Left lung (tissue), 10 donors: ENCODE data around the gene ZSWIM2. TPM values are rescaled to one million over a fixed set of nuclear protein-coding genes. Genes with fewer than 3 reads are reported as not detected.

Source experiments
- ATAC-seq: fragments of 200-7000 bp; cut with Tn5 transposase; one replicate; pipeline ENCODE4 v1.9.1; 2020; ENCODE audit warnings: moderate library complexity
- DNase-seq, 4 donors: peaks; one replicate each; pipeline ENCODE4 v3.0.0-alpha.2; 2013 to 2020
- H3K27ac ChIP-seq, 2 donors: fragments of 200-600 bp; sonication (generic) in 1 of 2; one replicate each; pipeline versions ENCODE4 v1.5.0 to v1.8.0; 2020 to 2021
- H3K27me3 ChIP-seq, 2 donors: fragments of 200-600 bp; sonication (generic) in 1 of 2; one replicate each; pipeline versions ENCODE4 v1.5.0 to v1.8.0; 2020 to 2021
- H3K36me3 ChIP-seq, 2 donors: fragments of 200-600 bp; sonication (generic) in 1 of 2; one replicate each; pipeline versions ENCODE4 v1.5.0 to v1.8.0; 2020 to 2021
- H3K4me1 ChIP-seq, 2 donors: fragments of 200-600 bp; one replicate each; pipeline ENCODE4 v1.8.0; 2021
- H3K4me3 ChIP-seq, 2 donors: fragments of 200-600 bp; sonication (generic) in 1 of 2; one replicate each; pipeline versions ENCODE4 v1.5.0 to v1.8.0; 2020 to 2021; ENCODE audit warnings: mild to moderate bottlenecking in 1 of 2
- H3K9me3 ChIP-seq, 2 donors: fragments of 200-600 bp; sonication (generic) in 1 of 2; one replicate each; pipeline versions ENCODE4 v1.5.0 to v1.8.0; 2020 to 2021
- intact Hi-C, 2 donors: fragments of 100-400 bp; cut with DNase I; formaldehyde crosslinking; loops; one replicate each; pipeline versions ENCODE4 v1.11.2 to v1.14.2; 2022
- polyA plus RNA-seq, 6 donors: library from polyadenylated mRNA; unstranded; fragments of 120-200 nt; gene quantifications; one replicate each; pipeline ENCODE4 v1.2.1, GENCODE V29; 2013; ENCODE audit not compliant: insufficient read length in 6 of 6
- total RNA-seq, 2 donors: library from RNA; stranded (reverse); fragmentation: NEBNext Ultra II Directional; extraction: Animal tissue kit (Norgen Biotek cat#: 25700); gene quantifications; one replicate each; pipeline ENCODE4 v1.2.1, GENCODE V29; 2021
- TF ChIP-seq, protein P1 (sequence below), 2 donors: fragments of 200-600 bp; sonication (generic) in 1 of 2; IDR thresholded peaks; one replicate each; pipeline versions ENCODE4 v1.5.0 to v1.8.0; 2021; ENCODE audit warnings: antibody characterized with exemption in 2 of 2
- donor health status: DM: no; HTN: yes; CAD: no.
- donor health status: DM: no; HTN: no; CAD: no.

ZSWIM2 gene
- total and polyA plus RNA-seq, 8 donors, result not detected

- DNase-seq (no peak), ATAC-seq (no peak)
- Histone ChIP-seq H3K27me3 (no peaks in the 10 kb centered on the region), H3K4me3 (no peak overlapping the region), H3K36me3 (no peaks in the 10 kb centered on the region), H3K4me1 (no peaks in the 10 kb centered on the region), H3K27ac (no peak overlapping the region), H3K9me3 (no peaks in the 10 kb centered on the region)
- intact Hi-C loops, result no loop called here
- TF ChIP-seq, protein P1, sequence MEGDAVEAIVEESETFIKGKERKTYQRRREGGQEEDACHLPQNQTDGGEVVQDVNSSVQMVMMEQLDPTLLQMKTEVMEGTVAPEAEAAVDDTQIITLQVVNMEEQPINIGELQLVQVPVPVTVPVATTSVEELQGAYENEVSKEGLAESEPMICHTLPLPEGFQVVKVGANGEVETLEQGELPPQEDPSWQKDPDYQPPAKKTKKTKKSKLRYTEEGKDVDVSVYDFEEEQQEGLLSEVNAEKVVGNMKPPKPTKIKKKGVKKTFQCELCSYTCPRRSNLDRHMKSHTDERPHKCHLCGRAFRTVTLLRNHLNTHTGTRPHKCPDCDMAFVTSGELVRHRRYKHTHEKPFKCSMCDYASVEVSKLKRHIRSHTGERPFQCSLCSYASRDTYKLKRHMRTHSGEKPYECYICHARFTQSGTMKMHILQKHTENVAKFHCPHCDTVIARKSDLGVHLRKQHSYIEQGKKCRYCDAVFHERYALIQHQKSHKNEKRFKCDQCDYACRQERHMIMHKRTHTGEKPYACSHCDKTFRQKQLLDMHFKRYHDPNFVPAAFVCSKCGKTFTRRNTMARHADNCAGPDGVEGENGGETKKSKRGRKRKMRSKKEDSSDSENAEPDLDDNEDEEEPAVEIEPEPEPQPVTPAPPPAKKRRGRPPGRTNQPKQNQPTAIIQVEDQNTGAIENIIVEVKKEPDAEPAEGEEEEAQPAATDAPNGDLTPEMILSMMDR (IDR thresholded peaks at IDR 0.05), result no peak
These were observed 22.9 kb upstream of the ZSWIM2 start for GRCh38 chr2:186871881-186872280.

GRCh38 chr2:186868344-186868743 lies 19.4 kb upstream of the ZSWIM2 start:
- TF ChIP-seq, protein P1 (IDR thresholded peaks at IDR 0.05), result no peak
- no peak overlapping the region for H3K4me3 ChIP-seq
- no peak overlapping the region for H3K27ac ChIP-seq
- H3K36me3 ChIP-seq, result no peaks in the 10 kb centered on the region
- no peaks in the 10 kb centered on the region for H3K4me1 ChIP-seq
- ATAC-seq (no peak), DNase-seq (peak in 1 of 4 donors; percentile 53)
- H3K9me3 ChIP-seq, result no peaks in the 10 kb centered on the region
- no peaks in the 10 kb centered on the region for H3K27me3 ChIP-seq
- intact Hi-C loops, result loop anchor here in 1 of 2 donors (10.0 kb wide), 1 partner anchor 586 kb away; no protein-coding TSS in a partner anchor

DNA sequence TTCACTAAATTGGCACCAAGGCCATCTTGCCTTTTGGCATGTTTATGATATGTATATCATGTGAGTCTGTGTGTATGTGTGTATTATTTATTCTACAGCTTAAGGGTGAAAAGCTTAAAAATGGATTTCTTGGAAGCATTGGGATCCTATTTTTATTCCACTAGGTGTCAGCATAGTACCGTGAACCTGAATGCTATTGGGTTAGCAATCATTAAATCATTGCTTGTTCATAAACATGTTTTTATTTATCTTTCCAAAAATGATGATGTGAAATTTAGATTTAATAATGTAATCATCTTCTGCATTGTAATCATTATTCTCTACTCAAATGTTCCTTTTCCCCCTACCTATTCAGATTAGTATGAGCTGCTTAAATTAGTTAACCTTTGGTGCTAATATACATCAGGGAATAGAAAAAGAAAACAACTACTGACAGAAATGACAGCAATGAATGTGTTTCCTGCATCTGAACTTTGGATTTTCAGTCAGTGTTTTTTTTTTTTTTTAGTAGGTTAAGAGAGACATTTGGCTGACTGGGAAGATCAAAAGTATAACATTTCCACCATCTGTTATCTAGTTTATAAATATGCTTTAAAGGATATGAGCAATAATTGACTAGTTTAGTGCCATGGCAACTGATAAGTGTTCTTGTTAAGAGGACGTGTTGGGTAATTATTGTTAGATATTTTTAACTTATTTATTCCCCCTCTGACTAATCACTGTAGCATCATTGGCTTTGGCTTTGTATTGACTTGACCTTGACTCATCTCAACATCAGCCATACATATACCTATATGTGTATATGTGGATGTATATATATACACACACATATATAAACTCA lies 14.1 kb upstream of the ZSWIM2 start:
- TF ChIP-seq, protein P1 (IDR thresholded peaks at IDR 0.05), result peak; percentile 63 to 67
- Histone ChIP-seq H3K9me3 (no peaks in the 10 kb centered on the region), H3K36me3 (no peaks in the 10 kb centered on the region), H3K4me3 (no peak overlapping the region), H3K27ac (no peak overlapping the region), H3K4me1 (no peaks in the 10 kb centered on the region), H3K27me3 (no peaks in the 10 kb centered on the region)
- peak; percentile 74 for ATAC-seq
- intact Hi-C loops, result loop anchor here in 1 of 2 donors (10.0 kb wide), 1 partner anchor 592 kb away; no protein-coding TSS in a partner anchor
- DNase-seq, result peak in 2 of 4 donors; percentile 50

DNA sequence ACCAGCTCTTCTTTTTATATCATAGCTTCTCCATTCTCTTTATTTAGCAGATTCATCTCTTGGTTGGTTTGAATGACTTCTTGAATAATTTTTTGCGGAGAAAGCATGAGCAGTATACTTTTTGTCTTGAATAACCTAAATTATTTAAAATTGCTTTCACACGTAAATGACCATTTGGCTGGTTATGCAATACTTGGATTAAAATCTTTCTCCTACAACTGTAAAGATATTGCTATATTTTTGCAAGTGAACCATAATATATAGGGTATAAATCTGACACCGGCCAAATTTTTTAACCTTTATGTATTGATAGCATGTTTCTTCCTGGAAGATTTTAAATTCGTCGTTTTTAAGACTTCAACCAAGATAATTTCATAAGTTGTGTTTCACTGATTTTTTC lies 6.2 kb upstream of the ZSWIM2 start:
- no peak overlapping the region for H3K4me3 ChIP-seq
- ATAC-seq (no peak), DNase-seq (no peak)
- no peaks in the 10 kb centered on the region for H3K27me3 ChIP-seq
- TF ChIP-seq, protein P1 (IDR thresholded peaks at IDR 0.05), result no peak
- no peaks in the 10 kb centered on the region for H3K9me3 ChIP-seq
- H3K27ac ChIP-seq, result no peak overlapping the region
- H3K4me1 ChIP-seq, result no peaks in the 10 kb centered on the region
- intact Hi-C loops, result no loop called here
- no peaks in the 10 kb centered on the region for H3K36me3 ChIP-seq

DNA sequence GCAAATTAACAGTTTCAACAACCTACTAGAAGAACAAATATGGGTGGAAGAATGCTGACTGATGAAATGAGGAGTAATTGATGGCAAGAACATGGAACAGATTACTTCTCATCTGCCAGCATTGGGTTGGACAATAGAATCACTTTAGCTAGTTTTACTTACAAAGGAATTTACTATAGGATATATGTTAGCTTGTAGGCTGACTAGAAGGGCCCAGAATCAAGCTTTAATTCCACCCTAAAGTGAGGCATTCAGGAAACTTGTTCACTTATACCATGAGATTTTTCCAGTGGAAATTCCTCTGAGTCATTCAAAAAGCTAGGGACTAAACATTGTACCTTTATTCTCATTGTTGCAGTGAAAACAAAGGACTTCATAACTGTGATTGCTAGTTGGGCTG lies 5.0 kb upstream of the ZSWIM2 start:
- Histone ChIP-seq H3K4me1 (peaks cover 0 to 5% of the 10 kb centered on the region in 2 donors), H3K4me3 (no peak overlapping the region), H3K36me3 (no peaks in the 10 kb centered on the region), H3K27ac (no peak overlapping the region), H3K27me3 (no peaks in the 10 kb centered on the region), H3K9me3 (no peaks in the 10 kb centered on the region)
- DNase-seq, result no peak
- TF ChIP-seq, protein P1 (IDR thresholded peaks at IDR 0.05), result no peak
- intact Hi-C loops, result no loop called here
- no peak for ATAC-seq
